DND-41 (cell line): ENCODE results near the gene NUTF2.

ENCODE experiments used
- ATAC-seq: fragments of 200-7000 bp; cut with Tn5 transposase; 3 replicates; pipeline ENCODE4 v1.9.1; 2021; ENCODE audit warnings: low read depth; ENCODE audit not compliant: insufficient read depth
- DNase-seq: peaks from one replicate; pipeline ENCODE4 v3.0.0-alpha.2; 2020
- H2AFZ ChIP-seq: 2 replicates; pipeline ENCODE4 v1.6.0; 2012; ENCODE audit warnings: low read depth, low read length
- H3K27ac ChIP-seq: 2 replicates; pipeline ENCODE4 v1.5.1; 2012; ENCODE audit warnings: low read length, inconsistent platforms
- H3K27me3 ChIP-seq: fragments of 200-600 bp; sonication (generic); 2 replicates; pipeline ENCODE4 v1.6.0; 2012; ENCODE audit warnings: low read length, mild to moderate bottlenecking, inconsistent platforms; ENCODE audit not compliant: insufficient read depth, poor library complexity
- H3K36me3 ChIP-seq: 2 replicates; pipeline ENCODE4 v1.5.1; 2012; ENCODE audit warnings: low read length, inconsistent platforms; ENCODE audit not compliant: insufficient read depth
- H3K4me1 ChIP-seq: 2 replicates; pipeline ENCODE4 v1.5.1; 2012; ENCODE audit warnings: mild to moderate bottlenecking, low read length; ENCODE audit not compliant: insufficient read depth
- H3K4me2 ChIP-seq: 2 replicates; pipeline ENCODE4 v1.6.0; 2012; ENCODE audit warnings: mild to moderate bottlenecking, moderate library complexity, low read length, inconsistent platforms; ENCODE audit not compliant: insufficient read depth
- H3K4me3 ChIP-seq, 2 experiments: fragments of 200-600 bp in 1 of 2; shearing (Covaris generic) in 1 of 2; 2 replicates each; pipeline ENCODE4 v1.5.1; 2012 to 2016; ENCODE audit warnings: inconsistent platforms in 2 of 2, low read length in 2 of 2, mild to moderate bottlenecking in 2 of 2, low read depth in 1 of 2, moderate library complexity in 1 of 2
- H3K79me2 ChIP-seq: 2 replicates; pipeline ENCODE4 v1.6.0; 2012; ENCODE audit warnings: low read length, inconsistent platforms; ENCODE audit not compliant: insufficient read depth
- H3K9ac ChIP-seq: 2 replicates; pipeline ENCODE4 v1.6.0; 2012; ENCODE audit warnings: low read depth, mild to moderate bottlenecking, inconsistent platforms, low read length, moderate library complexity
- H3K9me3 ChIP-seq: 2 replicates; pipeline ENCODE4 v1.5.1; 2012; ENCODE audit warnings: low read length, moderate library complexity, mild to moderate bottlenecking, inconsistent platforms; ENCODE audit not compliant: insufficient read depth, severe bottlenecking
- H4K20me1 ChIP-seq: 2 replicates; pipeline ENCODE4 v1.6.0; 2012; ENCODE audit warnings: low read length; ENCODE audit not compliant: insufficient read depth
- EZH2 ChIP-seq: IDR thresholded peaks from 3 replicates; pipeline ENCODE4 v1.6.1; 2012; ENCODE audit warnings: borderline replicate concordance, low read depth, mild to moderate bottlenecking, moderate library complexity, low read length, inconsistent platforms; ENCODE audit not compliant: severe bottlenecking
- TF ChIP-seq, protein P1 (sequence below): IDR thresholded peaks from 2 replicates; pipeline ENCODE4 v1.5.1; 2012; ENCODE audit warnings: borderline replicate concordance, low read length, moderate library complexity, mild to moderate bottlenecking; ENCODE audit not compliant: poor library complexity, severe bottlenecking; ENCODE audit errors: extremely low read depth

Gene NUTF2

DNA sequence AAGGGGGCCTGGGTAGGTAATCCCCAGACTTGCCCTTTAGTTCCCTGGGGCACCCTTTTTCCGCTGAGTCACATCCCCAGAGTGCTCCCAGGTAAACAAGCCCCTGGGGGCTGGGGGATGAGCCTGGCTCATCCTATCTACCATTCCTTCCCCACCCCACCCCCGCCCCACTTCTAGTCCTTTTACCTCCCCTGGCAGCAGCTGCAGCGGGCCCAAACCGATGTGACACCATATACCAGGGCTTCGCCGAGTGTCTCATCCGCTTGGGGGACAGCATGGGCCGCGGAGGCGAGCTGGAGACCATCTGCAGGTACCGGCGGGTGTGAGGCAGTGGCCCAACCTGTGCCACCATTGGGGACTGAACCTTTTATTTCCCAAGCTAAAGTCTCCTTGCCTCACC is 38.8 kb downstream of the NUTF2 start:
- DNase-seq: no peak
- Histone ChIP-seq H3K9ac (no peak overlapping the region), H3K36me3 (peaks cover 58% of the 10 kb centered on the region), H3K79me2 (no peaks in the 10 kb centered on the region), H3K27me3 (no peaks in the 10 kb centered on the region), H3K27ac (no peak overlapping the region), H3K4me3 (no peak overlapping the region), H3K4me2 (no peak overlapping the region), H2AFZ (no peak overlapping the region), H3K9me3 (no peaks in the 10 kb centered on the region), H4K20me1 (peaks cover 17% of the 10 kb centered on the region), H3K4me1 (no peaks in the 10 kb centered on the region)
- no peak for ATAC-seq
- no peak for TF ChIP-seq EZH2
- TF ChIP-seq, protein P1, sequence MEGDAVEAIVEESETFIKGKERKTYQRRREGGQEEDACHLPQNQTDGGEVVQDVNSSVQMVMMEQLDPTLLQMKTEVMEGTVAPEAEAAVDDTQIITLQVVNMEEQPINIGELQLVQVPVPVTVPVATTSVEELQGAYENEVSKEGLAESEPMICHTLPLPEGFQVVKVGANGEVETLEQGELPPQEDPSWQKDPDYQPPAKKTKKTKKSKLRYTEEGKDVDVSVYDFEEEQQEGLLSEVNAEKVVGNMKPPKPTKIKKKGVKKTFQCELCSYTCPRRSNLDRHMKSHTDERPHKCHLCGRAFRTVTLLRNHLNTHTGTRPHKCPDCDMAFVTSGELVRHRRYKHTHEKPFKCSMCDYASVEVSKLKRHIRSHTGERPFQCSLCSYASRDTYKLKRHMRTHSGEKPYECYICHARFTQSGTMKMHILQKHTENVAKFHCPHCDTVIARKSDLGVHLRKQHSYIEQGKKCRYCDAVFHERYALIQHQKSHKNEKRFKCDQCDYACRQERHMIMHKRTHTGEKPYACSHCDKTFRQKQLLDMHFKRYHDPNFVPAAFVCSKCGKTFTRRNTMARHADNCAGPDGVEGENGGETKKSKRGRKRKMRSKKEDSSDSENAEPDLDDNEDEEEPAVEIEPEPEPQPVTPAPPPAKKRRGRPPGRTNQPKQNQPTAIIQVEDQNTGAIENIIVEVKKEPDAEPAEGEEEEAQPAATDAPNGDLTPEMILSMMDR: no peak

DNA sequence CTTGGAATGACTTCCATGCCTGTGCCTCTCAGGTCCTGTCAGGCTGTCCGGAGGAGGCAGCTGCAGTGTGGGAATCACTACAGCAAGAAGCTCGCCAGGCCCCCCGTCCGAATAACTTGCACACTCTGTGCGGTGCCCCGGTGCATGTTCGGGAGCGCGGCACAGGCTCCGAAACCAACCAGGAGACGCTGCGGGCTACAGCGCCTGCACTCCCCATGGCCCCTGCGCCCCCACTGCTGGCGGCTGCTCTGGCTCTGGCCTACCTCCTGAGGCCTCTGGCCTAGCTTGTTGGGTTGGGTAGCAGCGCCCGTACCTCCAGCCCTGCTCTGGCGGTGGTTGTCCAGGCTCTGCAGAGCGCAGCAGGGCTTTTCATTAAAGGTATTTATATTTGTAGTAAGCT is 39.2 kb downstream of the NUTF2 start:
- H3K4me2 ChIP-seq: no peak overlapping the region
- H3K4me1 ChIP-seq: no peaks in the 10 kb centered on the region
- DNase-seq (no peak), ATAC-seq (no peak)
- peaks cover 54% of the 10 kb centered on the region for H3K36me3 ChIP-seq
- no peaks in the 10 kb centered on the region for H3K9me3 ChIP-seq
- peaks cover 17% of the 10 kb centered on the region for H4K20me1 ChIP-seq
- no peak overlapping the region for H3K4me3 ChIP-seq
- H2AFZ ChIP-seq: no peak overlapping the region
- H3K27ac ChIP-seq: no peak overlapping the region
- H3K79me2 ChIP-seq: no peaks in the 10 kb centered on the region
- no peaks in the 10 kb centered on the region for H3K27me3 ChIP-seq
- no peak overlapping the region for H3K9ac ChIP-seq
- TF ChIP-seq EZH2: no peak
- TF ChIP-seq, protein P1: no peak

DNA sequence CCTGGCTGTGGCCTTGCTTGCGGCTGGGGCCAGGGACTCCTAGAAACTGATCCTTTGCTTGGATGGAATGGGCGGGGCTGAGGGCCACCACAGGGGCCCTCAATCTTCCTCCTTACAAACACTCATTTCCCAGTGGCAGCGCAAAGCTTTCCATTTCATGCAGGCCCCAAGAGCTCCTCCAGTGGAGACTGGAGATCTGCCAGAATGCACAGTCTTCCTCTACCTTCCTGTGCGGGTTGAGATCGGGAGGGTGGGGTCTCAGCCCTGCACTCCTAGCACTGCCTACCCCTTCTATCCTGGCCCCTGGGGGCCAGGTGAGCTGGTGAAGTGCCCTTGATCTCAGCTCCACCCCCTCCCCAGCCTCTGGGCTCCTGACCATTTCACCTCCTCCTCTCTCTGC is 39.7 kb downstream of the NUTF2 start:
- H3K36me3 ChIP-seq: peaks cover 50% of the 10 kb centered on the region
- H3K27ac ChIP-seq: no peak overlapping the region
- no peaks in the 10 kb centered on the region for H3K9me3 ChIP-seq
- H4K20me1 ChIP-seq: peaks cover 16% of the 10 kb centered on the region
- H3K27me3 ChIP-seq: no peaks in the 10 kb centered on the region
- no peak for DNase-seq
- no peak overlapping the region for H3K9ac ChIP-seq
- ATAC-seq: no peak
- H3K4me3 ChIP-seq: no peak overlapping the region
- no peak overlapping the region for H2AFZ ChIP-seq
- H3K4me2 ChIP-seq: no peak overlapping the region
- H3K79me2 ChIP-seq: no peaks in the 10 kb centered on the region
- no peak for TF ChIP-seq EZH2
- TF ChIP-seq, protein P1: no peak
- no peaks in the 10 kb centered on the region for H3K4me1 ChIP-seq

DNA sequence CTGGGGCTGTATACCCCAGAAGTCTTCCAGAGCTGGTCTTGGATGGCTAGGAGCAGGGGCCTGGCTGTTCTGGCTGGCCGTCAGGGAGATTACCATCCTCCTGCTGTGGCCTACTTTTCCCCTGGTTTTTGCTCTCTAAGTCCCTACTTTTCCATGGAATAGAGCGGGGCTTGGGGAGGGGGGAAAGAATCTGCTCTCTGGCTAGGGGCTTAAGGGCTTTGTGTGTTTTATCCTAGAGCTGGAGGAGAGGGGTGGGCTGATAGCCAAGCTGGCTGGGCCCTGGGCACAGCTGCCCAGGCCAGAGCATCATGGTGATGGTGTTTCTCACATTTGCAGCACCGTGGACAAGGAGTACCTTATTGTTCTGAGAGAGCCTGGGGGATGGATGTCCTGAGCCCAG is 41.6 kb downstream of the NUTF2 start:
- H3K27ac ChIP-seq: no peak overlapping the region
- H3K9ac ChIP-seq: no peak overlapping the region
- peaks cover 12% of the 10 kb centered on the region for H4K20me1 ChIP-seq
- H2AFZ ChIP-seq: no peak overlapping the region
- H3K9me3 ChIP-seq: no peaks in the 10 kb centered on the region
- peaks cover 10% of the 10 kb centered on the region; the same call in 1 of the 2 replicates for H3K4me1 ChIP-seq
- no peak overlapping the region for H3K4me2 ChIP-seq
- no peaks in the 10 kb centered on the region for H3K27me3 ChIP-seq
- peaks cover 32% of the 10 kb centered on the region for H3K36me3 ChIP-seq
- H3K4me3 ChIP-seq: no peak overlapping the region
- no peak for ATAC-seq
- no peak for DNase-seq
- peaks cover 3% of the 10 kb centered on the region for H3K79me2 ChIP-seq
- TF ChIP-seq, protein P1: no peak
- TF ChIP-seq EZH2: no peak
